Loucy (cell line): ENCODE data around the gene TBC1D7.

Experiments used
- H2AFZ ChIP-seq: fragments of 200-600 bp; sonication (generic); 2 replicates; pipeline ENCODE4 v1.6.0; 2016; ENCODE audit warnings: antibody characterized with exemption, mild to moderate bottlenecking, low read length, moderate library complexity
- H3F3A ChIP-seq: fragments of 200-600 bp; 2 replicates; pipeline ENCODE4 v1.6.0; 2016; ENCODE audit warnings: antibody characterized with exemption, low read depth, mild to moderate bottlenecking
- H3K27me3 ChIP-seq: fragments of 200-600 bp; sonication (generic); 2 replicates; pipeline ENCODE4 v1.6.1; 2014; ENCODE audit warnings: low read length, mild to moderate bottlenecking; ENCODE audit not compliant: insufficient read depth, poor library complexity, severe bottlenecking
- H3K36me3 ChIP-seq: fragments of 200-600 bp; sonication (generic); 2 replicates; pipeline ENCODE4 v1.6.1; 2016; ENCODE audit warnings: low read length; ENCODE audit not compliant: insufficient read depth
- H3K4me1 ChIP-seq: fragments of 200-600 bp; sonication (generic); 2 replicates; pipeline ENCODE4 v1.5.1; 2014; ENCODE audit warnings: low read length, mild to moderate bottlenecking; ENCODE audit not compliant: insufficient read depth, poor library complexity, severe bottlenecking
- H3K4me2 ChIP-seq: fragments of 200-600 bp; sonication (generic); 2 replicates; pipeline ENCODE4 v1.6.0; 2014; ENCODE audit warnings: antibody characterized with exemption, low read length, low read depth, mild to moderate bottlenecking; ENCODE audit not compliant: poor library complexity, severe bottlenecking
- H3K4me3 ChIP-seq: fragments of 200-600 bp; sonication (generic); 2 replicates; pipeline ENCODE4 v1.5.1; 2014; ENCODE audit warnings: low read length, mild to moderate bottlenecking, mixed read lengths; ENCODE audit not compliant: poor library complexity, severe bottlenecking
- H3K79me2 ChIP-seq: fragments of 200-600 bp; sonication (generic); 2 replicates; pipeline ENCODE4 v1.6.1; 2014; ENCODE audit warnings: low read length; ENCODE audit not compliant: insufficient read depth
- H3K9ac ChIP-seq: fragments of 200-600 bp; sonication (generic); 2 replicates; pipeline ENCODE4 v1.6.0; 2014; ENCODE audit warnings: mild to moderate bottlenecking, low read depth, low read length, moderate library complexity; ENCODE audit not compliant: poor library complexity, severe bottlenecking
- H3K9me2 ChIP-seq: fragments of 200-600 bp; sonication (generic); replicated peaks from 2 replicates; pipeline ENCODE4 v1.6.1; 2016; ENCODE audit warnings: low read depth, low read length, mixed read lengths
- H3K9me3 ChIP-seq: fragments of 200-600 bp; sonication (generic); 2 replicates; pipeline ENCODE4 v1.6.1; 2014; ENCODE audit warnings: mild to moderate bottlenecking, antibody characterized with exemption, low read length, low read depth; ENCODE audit not compliant: insufficient read depth
- H4K20me1 ChIP-seq: fragments of 200-600 bp; sonication (generic); 2 replicates; pipeline ENCODE4 v1.6.0; 2014; ENCODE audit warnings: antibody characterized with exemption, low read length, mild to moderate bottlenecking; ENCODE audit not compliant: insufficient read depth, poor library complexity, severe bottlenecking
- CTCF ChIP-seq: fragments of 200-600 bp; sonication (generic); conservative IDR thresholded peaks from 2 replicates; pipeline ENCODE4 v1.5.1; 2014; ENCODE audit warnings: mild to moderate bottlenecking, antibody characterized with exemption, low read length
- EZH2phosphoT487 ChIP-seq: fragments of 200-600 bp; IDR thresholded peaks from 2 replicates; pipeline ENCODE4 v1.6.1; 2018; ENCODE audit warnings: antibody characterized with exemption, mild to moderate bottlenecking, moderate library complexity, borderline replicate concordance

TBC1D7 gene

DNA sequence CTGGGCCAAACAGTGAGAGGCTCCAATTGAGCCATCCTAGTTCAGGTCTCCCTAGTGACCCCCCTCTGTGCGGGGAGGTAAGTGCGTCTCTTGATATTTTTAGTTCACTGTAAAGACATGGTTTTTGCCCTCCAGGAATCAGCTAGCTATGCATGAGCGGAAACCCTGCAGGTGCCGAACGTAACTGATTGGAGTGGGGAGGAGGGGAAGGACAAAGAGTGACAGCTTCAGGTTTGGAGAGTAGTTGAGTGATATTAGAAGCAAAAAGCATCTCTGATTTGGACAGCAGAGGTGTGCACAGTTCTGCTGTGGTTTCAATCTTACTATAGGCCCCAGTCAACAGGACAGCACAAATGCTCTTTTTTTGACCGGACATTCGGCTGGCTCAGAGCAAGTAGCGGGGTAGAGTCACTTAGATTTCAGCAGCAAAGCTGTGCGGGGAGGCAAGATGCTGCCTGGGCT, 31.8 kb downstream of the TBC1D7 start:
- Histone ChIP-seq H3K9me3 (no peaks in the 10 kb centered on the region), H3K27me3 (no peaks in the 10 kb centered on the region), H3K4me3 (no peak overlapping the region), H3K9me2 (no peaks in the 10 kb centered on the region), H4K20me1 (no peaks in the 10 kb centered on the region), H3K79me2 (no peaks in the 10 kb centered on the region), H3K4me2 (no peak overlapping the region), H3F3A (no peaks in the 10 kb centered on the region), H3K4me1 (no peaks in the 10 kb centered on the region), H2AFZ (no peak overlapping the region), H3K36me3 (peaks cover 67% of the 10 kb centered on the region; the same call in 1 of the 2 replicates), H3K9ac (no peak overlapping the region)
- TF ChIP-seq CTCF, result no peak
- TF ChIP-seq EZH2phosphoT487, result no peak

DNA sequence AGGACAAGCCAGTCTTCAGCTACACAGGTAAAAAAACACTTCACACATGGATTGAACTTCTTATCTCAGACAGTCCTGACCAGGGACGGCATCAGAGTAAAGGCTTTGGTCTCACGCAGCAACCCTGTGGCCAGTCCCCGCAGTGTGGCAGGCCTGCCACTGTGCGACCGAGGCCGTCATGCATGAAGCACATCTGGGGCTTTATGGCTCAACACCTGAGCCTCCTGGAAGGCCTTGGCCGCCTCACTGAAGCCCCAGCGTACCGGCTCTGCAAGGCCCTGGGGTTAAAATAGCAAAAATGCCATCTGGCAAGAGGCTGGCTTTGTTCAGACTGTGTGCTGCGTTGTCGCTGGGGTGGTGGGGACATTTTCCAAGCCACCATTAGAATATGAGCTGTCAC, 32.8 kb downstream of the TBC1D7 start:
- no peak for TF ChIP-seq EZH2phosphoT487
- no peak for TF ChIP-seq CTCF
- Histone ChIP-seq H3K79me2 (no peaks in the 10 kb centered on the region), H3K9me3 (no peaks in the 10 kb centered on the region), H3K4me2 (no peak overlapping the region), H3K9ac (no peak overlapping the region), H3K4me1 (no peaks in the 10 kb centered on the region), H2AFZ (no peak overlapping the region), H3K27me3 (no peaks in the 10 kb centered on the region), H4K20me1 (no peaks in the 10 kb centered on the region), H3K36me3 (peaks cover 61% of the 10 kb centered on the region; the same call in 1 of the 2 replicates), H3F3A (no peaks in the 10 kb centered on the region), H3K9me2 (no peaks in the 10 kb centered on the region), H3K4me3 (no peak overlapping the region)

GRCh38 chr6:13294499-13295069, 33.8 kb downstream of the TBC1D7 start:
- Histone ChIP-seq H3K27me3 (no peaks in the 10 kb centered on the region), H3K9me2 (no peaks in the 10 kb centered on the region), H3K4me1 (no peaks in the 10 kb centered on the region), H3K4me2 (no peak overlapping the region), H3F3A (no peaks in the 10 kb centered on the region), H4K20me1 (no peaks in the 10 kb centered on the region), H3K9me3 (no peaks in the 10 kb centered on the region), H3K4me3 (no peak overlapping the region), H3K79me2 (no peaks in the 10 kb centered on the region), H2AFZ (no peak overlapping the region), H3K36me3 (peaks cover 55% of the 10 kb centered on the region; the same call in 1 of the 2 replicates), H3K9ac (no peak overlapping the region)
- TF ChIP-seq CTCF (no peak), EZH2phosphoT487 (no peak)
